Uterus (tissue), 2 donors: ENCODE data around the gene DAP.

Source experiments
- POLR2A ChIP-seq, 2 donors: fragments of 450-650 bp; IDR thresholded peaks; one replicate each; pipeline ENCODE4 v1.6.1; 2016; ENCODE audit warnings: antibody characterized with exemption in 2 of 2, mild to moderate bottlenecking in 1 of 2, moderate library complexity in 1 of 2
- TF ChIP-seq, protein P1 (sequence below), 4 experiments: fragments of 200-600 bp in 2 of 4; fragments of 450-650 bp in 2 of 4; sonication (generic) in 2 of 4; IDR thresholded peaks; one replicate each; pipeline ENCODE4 v1.5.1; 2016 to 2019; ENCODE audit warnings: antibody characterized with exemption in 4 of 4, mild to moderate bottlenecking in 2 of 4, moderate library complexity in 1 of 4

- TF ChIP-seq, protein P1, sequence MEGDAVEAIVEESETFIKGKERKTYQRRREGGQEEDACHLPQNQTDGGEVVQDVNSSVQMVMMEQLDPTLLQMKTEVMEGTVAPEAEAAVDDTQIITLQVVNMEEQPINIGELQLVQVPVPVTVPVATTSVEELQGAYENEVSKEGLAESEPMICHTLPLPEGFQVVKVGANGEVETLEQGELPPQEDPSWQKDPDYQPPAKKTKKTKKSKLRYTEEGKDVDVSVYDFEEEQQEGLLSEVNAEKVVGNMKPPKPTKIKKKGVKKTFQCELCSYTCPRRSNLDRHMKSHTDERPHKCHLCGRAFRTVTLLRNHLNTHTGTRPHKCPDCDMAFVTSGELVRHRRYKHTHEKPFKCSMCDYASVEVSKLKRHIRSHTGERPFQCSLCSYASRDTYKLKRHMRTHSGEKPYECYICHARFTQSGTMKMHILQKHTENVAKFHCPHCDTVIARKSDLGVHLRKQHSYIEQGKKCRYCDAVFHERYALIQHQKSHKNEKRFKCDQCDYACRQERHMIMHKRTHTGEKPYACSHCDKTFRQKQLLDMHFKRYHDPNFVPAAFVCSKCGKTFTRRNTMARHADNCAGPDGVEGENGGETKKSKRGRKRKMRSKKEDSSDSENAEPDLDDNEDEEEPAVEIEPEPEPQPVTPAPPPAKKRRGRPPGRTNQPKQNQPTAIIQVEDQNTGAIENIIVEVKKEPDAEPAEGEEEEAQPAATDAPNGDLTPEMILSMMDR (IDR thresholded peaks at IDR 0.05) = no peak
- no peak for TF ChIP-seq POLR2A (IDR thresholded peaks at IDR 0.05)
Measured at GRCh38 chr5:10725636-10726035, 35.4 kb downstream of the DAP start.
